ENCODE results near the gene NKAIN2.

GRCh38 chr6:123888771-123889513 lies 85.3 kb downstream of the NKAIN2 start:
- TF ChIP-seq CTCF (conservative IDR thresholded peaks at IDR 0.05 in 1 of 2, IDR thresholded peaks at IDR 0.05 in 1 of 2; ENCODE audit: extremely low read depth in 1 of 2, insufficient read depth in 1 of 2, low read depth in 1 of 2, low read length in 2 of 2) (no peak), EZH2 (IDR thresholded peaks at IDR 0.05; ENCODE audit: borderline replicate concordance, low read length) (no peak)

All from mammary epithelial cell (primary cell).